ENCODE results near the gene CEMIP2.

The CEMIP2 gene

GRCh38 chr9:71637926-71638325 is 130.4 kb downstream of the CEMIP2 start:
- no peak for DNase-seq (ENCODE audit: extremely low read depth, low read depth)
- TF ChIP-seq CTCF (IDR thresholded peaks at IDR 0.05; ENCODE audit: low read depth, low read length, missing control alignments) = no peak

GRCh38 chr9:71637375-71637774 is 130.9 kb downstream of the CEMIP2 start:
- no peak overlapping the region for H3K4me3 ChIP-seq (replicated peaks; ENCODE audit: low read depth, low read length)
- DNase-seq (ENCODE audit: extremely low read depth, low read depth) = no peak
- TF ChIP-seq CTCF (IDR thresholded peaks at IDR 0.05; ENCODE audit: low read depth, low read length, missing control alignments) = no peak

More at GRCh38 chr9:71637926-71638325, 130.4 kb downstream of the CEMIP2 start:
- H3K4me3 ChIP-seq (replicated peaks; ENCODE audit: low read depth, low read length) = no peak overlapping the region

- H3K4me3 ChIP-seq (replicated peaks; ENCODE audit: low read depth, low read length) = no peak overlapping the region
- TF ChIP-seq CTCF (IDR thresholded peaks at IDR 0.05; ENCODE audit: low read depth, low read length, missing control alignments) = no peak
- DNase-seq (ENCODE audit: extremely low read depth, low read depth) = no peak
These were observed 132.0 kb downstream of the CEMIP2 start for GRCh38 chr9:71636143-71636839.

- DNase-seq (ENCODE audit: extremely low read depth, low read depth) = no peak
- no peak for TF ChIP-seq CTCF (IDR thresholded peaks at IDR 0.05; ENCODE audit: low read depth, low read length, missing control alignments)
- H3K4me3 ChIP-seq (replicated peaks; ENCODE audit: low read depth, low read length) = no peak overlapping the region
These were observed 133.6 kb downstream of the CEMIP2 start for GRCh38 chr9:71634752-71635151.
